Testis (tissue), 2 donors: ENCODE measurements around the gene ANKRD34C.

Experiments
- POLR2A ChIP-seq: fragments of 450-650 bp; IDR thresholded peaks from one replicate; pipeline ENCODE4 v1.6.1; 2017; ENCODE audit warnings: antibody characterized with exemption, mild to moderate bottlenecking, moderate library complexity
- TF ChIP-seq, protein P1 (sequence below), 3 experiments: fragments of 450-650 bp in 2 of 3; fragments of 200-600 bp in 1 of 3; sonication (generic) in 1 of 3; IDR thresholded peaks; one replicate each; pipeline ENCODE4 v1.5.1; 2016 to 2019; ENCODE audit warnings: antibody characterized with exemption in 3 of 3, mild to moderate bottlenecking in 2 of 3, moderate library complexity in 1 of 3

- TF ChIP-seq, protein P1, sequence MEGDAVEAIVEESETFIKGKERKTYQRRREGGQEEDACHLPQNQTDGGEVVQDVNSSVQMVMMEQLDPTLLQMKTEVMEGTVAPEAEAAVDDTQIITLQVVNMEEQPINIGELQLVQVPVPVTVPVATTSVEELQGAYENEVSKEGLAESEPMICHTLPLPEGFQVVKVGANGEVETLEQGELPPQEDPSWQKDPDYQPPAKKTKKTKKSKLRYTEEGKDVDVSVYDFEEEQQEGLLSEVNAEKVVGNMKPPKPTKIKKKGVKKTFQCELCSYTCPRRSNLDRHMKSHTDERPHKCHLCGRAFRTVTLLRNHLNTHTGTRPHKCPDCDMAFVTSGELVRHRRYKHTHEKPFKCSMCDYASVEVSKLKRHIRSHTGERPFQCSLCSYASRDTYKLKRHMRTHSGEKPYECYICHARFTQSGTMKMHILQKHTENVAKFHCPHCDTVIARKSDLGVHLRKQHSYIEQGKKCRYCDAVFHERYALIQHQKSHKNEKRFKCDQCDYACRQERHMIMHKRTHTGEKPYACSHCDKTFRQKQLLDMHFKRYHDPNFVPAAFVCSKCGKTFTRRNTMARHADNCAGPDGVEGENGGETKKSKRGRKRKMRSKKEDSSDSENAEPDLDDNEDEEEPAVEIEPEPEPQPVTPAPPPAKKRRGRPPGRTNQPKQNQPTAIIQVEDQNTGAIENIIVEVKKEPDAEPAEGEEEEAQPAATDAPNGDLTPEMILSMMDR (IDR thresholded peaks at IDR 0.05): no peak
- TF ChIP-seq POLR2A: no peak
These were observed 34.3 kb upstream of the ANKRD34C start for GRCh38 chr15:79248183-79248582.
